Measurements from ENCODE around the gene CLDN10.

The CLDN10 gene

DNA sequence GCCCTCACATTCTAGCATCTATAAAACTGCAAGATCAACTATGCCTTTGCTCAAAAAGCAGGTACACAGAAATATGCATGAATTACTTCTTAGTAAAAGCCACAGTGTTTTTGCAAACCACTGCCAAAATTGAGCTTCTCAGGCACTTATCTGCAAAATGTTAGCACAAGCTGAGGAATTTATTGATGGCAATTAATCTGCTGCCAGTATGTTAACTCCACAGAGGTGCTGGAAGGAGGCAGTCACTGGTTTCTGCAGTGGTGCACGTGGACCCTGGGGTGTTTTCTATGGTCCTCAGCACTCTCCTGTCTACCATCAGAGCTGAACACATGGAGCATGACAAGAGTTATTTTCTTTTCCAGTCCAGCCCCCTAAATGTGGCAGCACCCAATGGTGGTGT, 44.2 kb downstream of the CLDN10 start:
- Histone ChIP-seq H3K27me3 (ENCODE audit: control insufficient read depth in 1 of 2, insufficient read depth in 2 of 2, low read length in 2 of 2) (no peaks in the 10 kb centered on the region), H3K27ac (ENCODE audit: low read length) (no peak overlapping the region), H3K4me3 (ENCODE audit: low read length in 2 of 2) (no peak overlapping the region), H3K36me3 (ENCODE audit: control insufficient read depth in 2 of 2, insufficient read depth in 2 of 2, low read length in 2 of 2) (peaks cover 13 to 17% of the 10 kb centered on the region in 2 donors), H3K4me1 (ENCODE audit: control insufficient read depth, insufficient read depth, low read length) (no peaks in the 10 kb centered on the region), H3K9ac (ENCODE audit: low read length in 2 of 2) (no peak overlapping the region), H3K9me3 (ENCODE audit: control insufficient read depth in 2 of 2, low read length in 2 of 2) (no peaks in the 10 kb centered on the region)

DNA sequence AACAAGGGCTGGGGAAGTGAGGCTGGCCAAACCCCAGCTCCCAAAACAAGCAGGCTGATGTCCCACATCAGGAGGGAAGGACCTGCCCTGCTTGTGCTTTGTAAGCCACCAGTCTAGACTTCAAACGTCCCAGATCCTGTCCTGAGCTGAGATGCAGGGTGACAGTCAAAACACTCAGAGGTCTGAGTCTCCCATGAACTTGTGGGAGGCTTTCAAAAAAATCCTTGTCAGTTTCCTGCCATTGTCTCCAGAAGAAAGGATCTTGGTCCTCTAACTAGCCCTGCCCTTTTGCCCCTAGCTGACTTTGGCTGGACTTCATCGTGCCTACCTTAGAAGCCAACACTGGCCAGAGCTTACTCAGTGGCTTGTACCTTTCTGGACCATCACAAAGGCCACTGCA, 48.7 kb downstream of the CLDN10 start:
- no peak overlapping the region for H3K27ac ChIP-seq (ENCODE audit: low read length)
- no peaks in the 10 kb centered on the region for H3K27me3 ChIP-seq (ENCODE audit: control insufficient read depth in 1 of 2, insufficient read depth in 2 of 2, low read length in 2 of 2)
- H3K36me3 ChIP-seq (ENCODE audit: control insufficient read depth in 2 of 2, insufficient read depth in 2 of 2, low read length in 2 of 2): peaks cover 19 to 26% of the 10 kb centered on the region in 2 donors
- no peak overlapping the region for H3K9ac ChIP-seq (ENCODE audit: low read length in 2 of 2)
- peaks cover 4% of the 10 kb centered on the region for H3K4me1 ChIP-seq (ENCODE audit: control insufficient read depth, insufficient read depth, low read length)
- no peak overlapping the region for H3K4me3 ChIP-seq (ENCODE audit: low read length in 2 of 2)
- no peaks in the 10 kb centered on the region for H3K9me3 ChIP-seq (ENCODE audit: control insufficient read depth in 2 of 2, low read length in 2 of 2)

DNA sequence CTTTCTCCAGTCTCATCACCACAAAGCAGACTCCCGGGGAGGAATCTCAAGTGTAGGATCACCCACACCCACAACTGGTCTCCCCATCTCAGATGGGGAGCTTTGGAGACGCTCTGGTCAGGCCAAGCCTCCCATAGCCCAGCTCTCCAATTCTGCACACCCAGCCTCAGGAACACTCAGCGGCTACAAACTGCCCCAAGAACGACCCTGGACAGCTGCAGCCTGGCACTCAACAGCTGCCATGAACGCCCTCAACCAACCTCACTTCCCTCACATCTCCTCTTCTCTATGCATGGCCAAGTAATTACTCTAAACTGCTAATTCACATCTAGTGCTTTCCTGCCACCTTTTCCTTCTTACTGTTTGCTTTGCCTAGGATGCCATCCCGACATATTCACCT, 49.4 kb downstream of the CLDN10 start:
- Histone ChIP-seq H3K9ac (ENCODE audit: low read length in 2 of 2) (no peak overlapping the region), H3K36me3 (ENCODE audit: control insufficient read depth in 2 of 2, insufficient read depth in 2 of 2, low read length in 2 of 2) (peaks cover 17 to 25% of the 10 kb centered on the region in 2 donors), H3K27ac (ENCODE audit: low read length) (no peak overlapping the region), H3K9me3 (ENCODE audit: control insufficient read depth in 2 of 2, low read length in 2 of 2) (no peaks in the 10 kb centered on the region), H3K4me3 (ENCODE audit: low read length in 2 of 2) (no peak overlapping the region), H3K27me3 (ENCODE audit: control insufficient read depth in 1 of 2, insufficient read depth in 2 of 2, low read length in 2 of 2) (no peaks in the 10 kb centered on the region), H3K4me1 (ENCODE audit: control insufficient read depth, insufficient read depth, low read length) (peaks cover 4% of the 10 kb centered on the region)

DNA sequence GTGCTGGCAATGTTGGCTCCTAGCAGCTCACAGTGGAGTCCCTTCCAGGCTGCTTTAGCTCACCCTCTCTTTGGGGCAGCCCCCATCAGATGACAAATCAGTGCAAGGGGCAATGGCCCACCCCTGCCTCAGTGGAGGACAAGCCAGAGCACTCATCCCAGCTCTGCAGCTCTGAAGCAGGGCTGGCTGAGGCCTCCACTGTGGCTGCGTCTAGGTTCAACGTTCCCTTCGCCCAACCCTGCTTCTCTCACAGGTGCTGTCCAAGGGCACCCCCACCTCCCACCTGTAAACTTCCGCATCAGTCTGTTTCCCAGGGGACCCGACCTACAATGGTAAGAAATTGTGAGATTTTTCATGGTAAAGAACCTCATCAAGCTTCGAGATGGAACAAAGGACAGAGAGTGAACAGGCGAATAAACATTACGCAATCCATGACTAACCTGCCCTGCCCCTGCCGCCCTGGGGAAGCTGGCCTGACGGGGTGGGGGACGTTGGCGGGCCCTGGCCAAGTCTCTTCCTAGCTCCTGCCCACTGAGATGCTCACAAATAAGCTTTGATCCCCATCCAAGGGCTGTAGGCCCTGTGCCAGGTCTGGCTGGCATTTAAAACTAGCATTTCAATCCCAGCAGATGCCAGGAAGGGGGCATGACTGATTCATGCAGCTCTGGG, 51.5 kb downstream of the CLDN10 start:
- peak overlapping the region; percentile 33 for H3K27ac ChIP-seq (ENCODE audit: low read length)
- H3K9me3 ChIP-seq (ENCODE audit: control insufficient read depth in 2 of 2, low read length in 2 of 2): no peaks in the 10 kb centered on the region
- H3K9ac ChIP-seq (ENCODE audit: low read length in 2 of 2): no peak overlapping the region
- H3K27me3 ChIP-seq (ENCODE audit: control insufficient read depth in 1 of 2, insufficient read depth in 2 of 2, low read length in 2 of 2): no peaks in the 10 kb centered on the region
- H3K36me3 ChIP-seq (ENCODE audit: control insufficient read depth in 2 of 2, insufficient read depth in 2 of 2, low read length in 2 of 2): peaks cover 20 to 22% of the 10 kb centered on the region in 2 donors
- H3K4me3 ChIP-seq (ENCODE audit: low read length in 2 of 2): no peak overlapping the region
- peaks cover 4% of the 10 kb centered on the region for H3K4me1 ChIP-seq (ENCODE audit: control insufficient read depth, insufficient read depth, low read length)

DNA sequence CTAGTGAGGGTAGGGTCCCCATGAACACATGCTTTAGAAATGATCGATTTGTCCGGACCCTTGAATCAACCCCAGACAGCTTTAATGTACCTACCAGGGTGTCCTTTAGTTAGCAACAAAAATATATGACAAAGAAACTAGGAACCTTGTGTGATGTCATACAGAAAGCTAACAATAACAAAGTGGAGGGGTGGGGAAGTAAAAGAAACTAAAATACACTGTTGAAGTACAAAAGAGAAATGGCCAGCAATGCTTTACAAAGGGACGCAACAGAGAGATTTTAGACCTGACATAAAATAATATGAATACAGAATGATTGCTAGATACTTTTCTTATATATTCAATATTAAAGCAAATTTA, 52.0 kb downstream of the CLDN10 start:
- H3K9me3 ChIP-seq (ENCODE audit: control insufficient read depth in 2 of 2, low read length in 2 of 2): no peaks in the 10 kb centered on the region
- H3K36me3 ChIP-seq (ENCODE audit: control insufficient read depth in 2 of 2, insufficient read depth in 2 of 2, low read length in 2 of 2): peaks cover 20 to 22% of the 10 kb centered on the region in 2 donors
- peaks cover 6% of the 10 kb centered on the region for H3K4me1 ChIP-seq (ENCODE audit: control insufficient read depth, insufficient read depth, low read length)
- H3K27me3 ChIP-seq (ENCODE audit: control insufficient read depth in 1 of 2, insufficient read depth in 2 of 2, low read length in 2 of 2): no peaks in the 10 kb centered on the region
- no peak overlapping the region for H3K4me3 ChIP-seq (ENCODE audit: low read length in 2 of 2)
- H3K27ac ChIP-seq (ENCODE audit: low read length): peak overlapping the region; percentile 33
- H3K9ac ChIP-seq (ENCODE audit: low read length in 2 of 2): no peak overlapping the region

DNA sequence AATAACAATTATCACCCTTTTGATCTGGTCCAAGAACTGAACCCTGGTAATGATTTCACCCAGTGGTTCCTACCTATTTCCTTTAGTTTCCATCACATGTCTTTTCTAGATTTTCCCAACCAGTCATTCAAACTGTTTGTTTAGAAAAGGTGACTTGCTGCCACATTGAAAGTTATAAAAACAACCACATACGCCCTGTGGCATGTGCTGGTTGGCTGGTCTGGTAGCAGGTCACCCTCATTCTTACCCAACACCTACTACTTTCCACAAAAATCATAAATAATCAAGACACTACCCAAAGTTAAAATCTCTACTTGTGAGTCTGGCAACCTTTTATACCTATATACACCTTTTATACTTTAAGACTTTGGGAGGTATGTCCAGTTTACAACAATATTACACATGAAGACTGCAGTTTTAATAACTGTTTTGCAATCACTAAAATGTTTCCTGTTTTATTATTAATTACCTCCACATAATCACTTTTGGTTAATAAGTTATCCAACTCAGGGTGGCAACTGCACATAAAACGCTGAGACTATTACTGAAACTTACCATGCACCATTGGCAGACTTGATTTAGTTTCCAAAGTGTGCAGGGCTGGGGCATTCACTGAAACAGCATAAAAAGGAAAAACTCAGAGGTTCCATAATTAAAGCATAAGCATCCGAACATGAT, 53.1 kb downstream of the CLDN10 start:
- Histone ChIP-seq H3K4me3 (ENCODE audit: low read length in 2 of 2) (no peak overlapping the region), H3K36me3 (ENCODE audit: control insufficient read depth in 2 of 2, insufficient read depth in 2 of 2, low read length in 2 of 2) (peaks cover 16% of the 10 kb centered on the region in 2 donors), H3K27me3 (ENCODE audit: control insufficient read depth in 1 of 2, insufficient read depth in 2 of 2, low read length in 2 of 2) (no peaks in the 10 kb centered on the region), H3K4me1 (ENCODE audit: control insufficient read depth, insufficient read depth, low read length) (peaks cover 6% of the 10 kb centered on the region), H3K9ac (ENCODE audit: low read length in 2 of 2) (no peak overlapping the region), H3K9me3 (ENCODE audit: control insufficient read depth in 2 of 2, low read length in 2 of 2) (no peaks in the 10 kb centered on the region), H3K27ac (ENCODE audit: low read length) (no peak overlapping the region)

DNA sequence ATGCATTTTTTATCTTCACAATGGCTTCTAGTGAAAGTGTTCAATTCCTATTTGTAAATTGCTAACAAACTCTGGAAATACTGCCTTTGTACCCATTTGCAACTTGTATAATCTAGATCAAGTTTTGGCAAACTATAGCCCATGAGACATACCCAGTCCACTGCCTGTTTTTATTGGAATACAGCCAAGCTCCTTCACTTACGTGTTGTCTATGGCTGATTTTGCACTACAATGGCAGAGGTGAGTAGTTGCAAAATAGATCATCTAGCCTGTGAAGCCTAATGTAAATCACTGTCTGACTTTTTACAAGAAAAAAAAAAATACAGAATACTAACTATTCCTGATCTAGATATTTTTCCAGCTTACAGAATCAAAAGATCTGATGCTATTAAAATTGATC, 54.8 kb downstream of the CLDN10 start:
- no peak overlapping the region for H3K27ac ChIP-seq (ENCODE audit: low read length)
- no peak overlapping the region for H3K4me3 ChIP-seq (ENCODE audit: low read length in 2 of 2)
- no peak overlapping the region for H3K9ac ChIP-seq (ENCODE audit: low read length in 2 of 2)
- H3K9me3 ChIP-seq (ENCODE audit: control insufficient read depth in 2 of 2, low read length in 2 of 2): no peaks in the 10 kb centered on the region
- H3K36me3 ChIP-seq (ENCODE audit: control insufficient read depth in 2 of 2, insufficient read depth in 2 of 2, low read length in 2 of 2): peaks cover 12 to 15% of the 10 kb centered on the region in 2 donors
- peaks cover 6% of the 10 kb centered on the region for H3K4me1 ChIP-seq (ENCODE audit: control insufficient read depth, insufficient read depth, low read length)
- H3K27me3 ChIP-seq (ENCODE audit: control insufficient read depth in 1 of 2, insufficient read depth in 2 of 2, low read length in 2 of 2): no peaks in the 10 kb centered on the region

DNA sequence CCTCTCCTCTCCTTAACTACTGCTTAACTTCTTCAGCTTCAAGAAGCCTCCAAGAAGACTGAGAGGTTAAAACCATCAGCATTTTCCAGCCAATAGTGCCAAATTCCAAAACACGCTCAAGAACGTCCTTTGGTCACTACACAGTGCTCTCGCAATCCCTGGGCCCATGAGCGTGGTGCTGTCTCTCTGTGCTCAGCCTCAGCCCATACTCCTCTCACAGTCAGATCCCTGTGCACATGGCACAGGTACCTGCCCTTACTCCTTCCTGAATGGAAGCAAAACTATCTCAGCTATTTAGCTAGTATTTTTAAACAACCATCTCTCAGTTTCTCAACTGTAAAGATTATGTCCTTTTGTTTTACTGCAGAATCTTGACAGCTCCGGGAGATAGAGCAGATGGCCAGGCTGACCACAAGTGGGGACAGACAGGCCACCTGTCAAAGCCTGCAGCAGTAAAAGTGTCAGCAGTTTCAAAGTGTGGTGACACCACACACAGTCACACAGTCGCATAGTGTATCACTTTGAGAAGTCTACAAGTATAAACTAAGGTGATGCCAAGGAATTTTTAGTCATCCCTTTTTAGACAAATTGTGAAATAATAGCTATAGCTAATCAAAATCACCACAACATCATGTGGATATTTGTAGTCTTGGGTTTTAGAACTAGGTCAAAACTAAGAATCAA, 56.3 kb downstream of the CLDN10 start:
- peaks cover 9 to 16% of the 10 kb centered on the region in 2 donors for H3K36me3 ChIP-seq (ENCODE audit: control insufficient read depth in 2 of 2, insufficient read depth in 2 of 2, low read length in 2 of 2)
- no peaks in the 10 kb centered on the region for H3K9me3 ChIP-seq (ENCODE audit: control insufficient read depth in 2 of 2, low read length in 2 of 2)
- peaks cover 5% of the 10 kb centered on the region for H3K4me1 ChIP-seq (ENCODE audit: control insufficient read depth, insufficient read depth, low read length)
- no peak overlapping the region for H3K27ac ChIP-seq (ENCODE audit: low read length)
- H3K27me3 ChIP-seq (ENCODE audit: control insufficient read depth in 1 of 2, insufficient read depth in 2 of 2, low read length in 2 of 2): no peaks in the 10 kb centered on the region
- H3K9ac ChIP-seq (ENCODE audit: low read length in 2 of 2): no peak overlapping the region
- H3K4me3 ChIP-seq (ENCODE audit: low read length in 2 of 2): no peak overlapping the region

DNA sequence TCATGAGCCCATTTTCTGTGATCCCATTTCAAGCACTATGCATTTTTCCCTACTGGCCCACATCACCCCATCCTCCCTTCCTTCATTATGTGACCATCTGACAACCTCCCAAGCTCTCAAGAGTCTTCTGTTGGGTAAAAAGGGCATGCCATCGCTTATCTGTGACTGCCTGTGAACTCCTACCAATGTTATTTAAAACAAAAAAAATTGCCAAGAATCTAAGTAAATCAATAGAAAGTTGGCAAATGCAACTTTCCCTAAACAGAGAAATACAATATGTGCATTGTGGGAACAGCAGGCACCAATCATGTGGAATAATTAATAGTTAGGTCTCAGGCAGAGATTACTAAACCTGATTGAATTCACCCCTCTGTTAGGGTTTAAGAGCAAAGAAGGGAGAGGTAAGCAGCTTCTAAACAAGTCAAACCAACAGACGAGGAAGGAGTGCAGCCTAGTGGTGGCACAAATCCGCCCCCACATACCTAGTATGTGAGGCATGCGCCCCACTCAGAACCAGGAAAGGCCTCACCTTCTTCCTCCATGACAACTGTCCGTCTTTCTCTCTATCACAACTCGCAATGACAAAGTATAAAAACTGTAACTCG, 62.2 kb downstream of the CLDN10 start:
- Histone ChIP-seq H3K27ac (ENCODE audit: low read length) (no peak overlapping the region), H3K9me3 (ENCODE audit: control insufficient read depth in 2 of 2, low read length in 2 of 2) (no peaks in the 10 kb centered on the region), H3K27me3 (ENCODE audit: control insufficient read depth in 1 of 2, insufficient read depth in 2 of 2, low read length in 2 of 2) (no peaks in the 10 kb centered on the region), H3K9ac (ENCODE audit: low read length in 2 of 2) (no peak overlapping the region), H3K4me1 (ENCODE audit: control insufficient read depth, insufficient read depth, low read length) (no peaks in the 10 kb centered on the region), H3K4me3 (ENCODE audit: low read length in 2 of 2) (no peak overlapping the region), H3K36me3 (ENCODE audit: control insufficient read depth in 2 of 2, insufficient read depth in 2 of 2, low read length in 2 of 2) (peaks cover 26 to 37% of the 10 kb centered on the region in 2 donors)

DNA sequence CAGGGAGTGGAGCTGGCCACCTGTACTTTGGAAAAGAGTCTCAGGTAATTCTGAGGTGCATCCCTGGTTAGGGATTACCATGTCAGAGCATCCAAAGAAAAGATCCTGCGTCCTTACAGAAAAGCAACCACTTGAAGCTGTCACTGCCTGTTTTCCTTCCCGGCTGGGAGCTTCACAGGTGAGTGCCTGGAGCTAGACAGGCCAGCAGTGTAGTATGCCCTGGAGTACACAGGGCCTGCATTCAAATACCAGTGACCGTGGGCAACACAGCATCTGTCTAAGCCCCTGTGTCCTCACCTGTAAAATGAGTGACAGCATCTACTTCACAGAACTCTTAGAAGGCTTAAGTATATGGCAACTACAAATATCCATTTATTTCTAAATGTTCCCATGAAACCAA, 63.0 kb downstream of the CLDN10 start:
- Histone ChIP-seq H3K4me3 (ENCODE audit: low read length in 2 of 2) (no peak overlapping the region), H3K9ac (ENCODE audit: low read length in 2 of 2) (no peak overlapping the region), H3K27ac (ENCODE audit: low read length) (no peak overlapping the region), H3K4me1 (ENCODE audit: control insufficient read depth, insufficient read depth, low read length) (no peaks in the 10 kb centered on the region), H3K9me3 (ENCODE audit: control insufficient read depth in 2 of 2, low read length in 2 of 2) (no peaks in the 10 kb centered on the region), H3K36me3 (ENCODE audit: control insufficient read depth in 2 of 2, insufficient read depth in 2 of 2, low read length in 2 of 2) (peaks cover 27 to 43% of the 10 kb centered on the region in 2 donors), H3K27me3 (ENCODE audit: control insufficient read depth in 1 of 2, insufficient read depth in 2 of 2, low read length in 2 of 2) (no peaks in the 10 kb centered on the region)
